NCI-H2171 treated with DMSO at 0.1 percent for 48 hours (cell line): ENCODE results near the gene APBA1.

Experiments
- DNase-seq: peaks from one replicate; lab custom pipeline; 2025; lab: John Stamatoyannopoulos, UW

The APBA1 gene

GRCh38 chr9:69657269-69657668, 14.9 kb downstream of the APBA1 start:
- no peak for DNase-seq

GRCh38 chr9:69655065-69655464, 17.1 kb downstream of the APBA1 start:
- DNase-seq = no peak

- DNase-seq = no peak
Measured at GRCh38 chr9:69653261-69653660, 18.9 kb downstream of the APBA1 start.

GRCh38 chr9:69649566-69650250, 22.5 kb downstream of the APBA1 start:
- DNase-seq = no peak

- no peak for DNase-seq
Measured at GRCh38 chr9:69647804-69648203, 24.4 kb downstream of the APBA1 start.

- DNase-seq = no peak
Measured at GRCh38 chr9:69646810-69647209, 25.4 kb downstream of the APBA1 start.

GRCh38 chr9:69645488-69645887, 26.7 kb downstream of the APBA1 start:
- no peak for DNase-seq

- no peak for DNase-seq
Measured at GRCh38 chr9:69643098-69643497, 29.1 kb downstream of the APBA1 start.

- DNase-seq = no peak
Measured at GRCh38 chr9:69637817-69638200, 34.4 kb downstream of the APBA1 start.

GRCh38 chr9:69637193-69637816, 34.9 kb downstream of the APBA1 start:
- no peak for DNase-seq

GRCh38 chr9:69633716-69634115, 38.5 kb downstream of the APBA1 start:
- no peak for DNase-seq

- DNase-seq = no peak
Measured at GRCh38 chr9:69632768-69633167, 39.4 kb downstream of the APBA1 start.

GRCh38 chr9:69627281-69627680, 44.9 kb downstream of the APBA1 start:
- DNase-seq = peak; percentile 50

GRCh38 chr9:69623276-69623675, 48.9 kb downstream of the APBA1 start:
- no peak for DNase-seq

- DNase-seq = no peak
Measured at GRCh38 chr9:69622676-69623075, 49.5 kb downstream of the APBA1 start.

GRCh38 chr9:69621730-69622460, 50.3 kb downstream of the APBA1 start:
- DNase-seq = no peak

GRCh38 chr9:69620731-69621130, 51.4 kb downstream of the APBA1 start:
- no peak for DNase-seq

- DNase-seq = no peak
Measured at GRCh38 chr9:69619233-69619632, 52.9 kb downstream of the APBA1 start.

- DNase-seq = no peak
Measured at GRCh38 chr9:69617006-69617405, 55.2 kb downstream of the APBA1 start.

- no peak for DNase-seq
Measured at GRCh38 chr9:69615880-69616279, 56.3 kb downstream of the APBA1 start.

- no peak for DNase-seq
Measured at GRCh38 chr9:69611221-69611620, 61.0 kb downstream of the APBA1 start.

GRCh38 chr9:69609156-69609555, 63.0 kb downstream of the APBA1 start:
- no peak for DNase-seq

GRCh38 chr9:69606089-69606488, 66.1 kb downstream of the APBA1 start:
- no peak for DNase-seq
